Mesothelial cell of epicardium (in vitro differentiated cells): Measurements from ENCODE around the gene ZMYND10. TPM values are rescaled to one million over a fixed set of nuclear protein-coding genes. Genes with fewer than 3 reads are reported as not detected.
A peak's percentile ranks its signal among the peaks of the same experiment; 100 is the strongest.

Source experiments
- DNase-seq, 2 experiments: peaks; one replicate each; pipeline ENCODE4 v3.0.0; 2021; ENCODE audit warnings: low spot score in 2 of 2; ENCODE audit not compliant: unreplicated experiment in 2 of 2
- H3K27ac Mint-ChIP-seq: 2 replicates; pipeline ENCODE4 v1.8.0; 2021; ENCODE audit warnings: mixed read lengths
- H3K27me3 Mint-ChIP-seq: 2 replicates; pipeline ENCODE4 v1.8.0; 2021; ENCODE audit warnings: low read depth, mixed read lengths
- H3K36me3 Mint-ChIP-seq: 2 replicates; pipeline ENCODE4 v1.8.0; 2021; ENCODE audit warnings: mixed read lengths
- H3K4me1 Mint-ChIP-seq: 2 replicates; pipeline ENCODE4 v1.8.0; 2021; ENCODE audit warnings: mixed read lengths
- H3K4me3 Mint-ChIP-seq: 2 replicates; pipeline ENCODE4 v1.8.0; 2021; ENCODE audit warnings: mild to moderate bottlenecking, moderate library complexity, mixed read lengths
- H3K9me3 Mint-ChIP-seq: 2 replicates; pipeline ENCODE4 v1.8.0; 2021; ENCODE audit warnings: mixed read lengths
- total RNA-seq: library from RNA; stranded (reverse); gene quantifications from 3 replicates; pipeline ENCODE4 v1.2.1, GENCODE V29; 2021
- TF ChIP-seq, protein P1 (sequence below): fragments of 200-600 bp; sonication (generic); IDR thresholded peaks from one replicate; pipeline ENCODE4 v1.5.0; 2021; ENCODE audit warnings: antibody characterized with exemption; ENCODE audit not compliant: unreplicated experiment

The ZMYND10 gene
- total RNA-seq, 1 donor from 2014 or later: 0.83 TPM

DNA sequence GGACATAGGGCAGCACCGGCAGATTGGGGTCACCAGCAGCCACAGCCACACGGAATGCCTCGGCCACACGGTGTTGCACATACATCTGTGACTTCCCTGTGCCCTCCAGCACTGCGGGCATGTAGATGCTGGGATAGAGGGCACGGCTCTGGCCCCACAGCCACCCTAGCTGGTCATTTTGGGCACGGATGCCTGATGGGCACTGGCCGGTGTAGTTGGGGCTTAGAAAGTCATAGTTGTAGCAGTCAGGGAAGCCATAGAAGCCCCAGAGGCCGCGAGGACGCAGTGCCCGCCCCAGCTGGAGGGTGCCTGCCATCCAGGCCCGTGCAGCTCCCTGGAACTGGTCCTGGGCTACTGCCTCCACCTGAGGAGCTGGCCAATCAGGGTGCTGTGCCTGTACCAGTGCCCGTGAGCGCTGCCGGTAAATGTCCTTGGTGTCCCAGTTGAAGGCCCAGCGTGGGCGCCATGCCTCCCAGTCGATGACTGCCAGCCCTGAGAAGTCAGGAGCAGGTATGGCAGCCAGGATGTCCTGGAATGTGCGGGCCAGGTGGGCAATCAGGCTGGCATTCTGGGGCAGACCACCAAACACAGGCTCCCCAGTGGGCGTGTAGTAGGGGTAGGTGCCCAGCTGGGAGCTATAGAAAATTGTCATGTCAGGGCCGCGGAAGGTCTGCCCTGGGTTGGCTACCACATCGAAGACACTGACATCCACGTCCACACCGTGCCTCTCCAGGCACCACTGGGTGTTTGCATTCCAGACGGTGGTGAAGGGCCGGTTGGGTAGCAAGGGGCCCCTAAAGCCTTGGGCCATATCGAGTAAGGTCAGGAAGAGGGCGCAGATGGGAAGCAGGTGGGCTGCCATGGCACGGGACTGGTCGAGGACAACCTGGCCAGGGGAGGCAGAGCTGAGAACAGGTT lies 43.2 kb downstream of the ZMYND10 start:
- H3K9me3 Mint-ChIP-seq: no peaks in the 10 kb centered on the region
- H3K27ac Mint-ChIP-seq: peak overlapping the region; percentile 50
- H3K36me3 Mint-ChIP-seq: no peaks in the 10 kb centered on the region
- H3K4me3 Mint-ChIP-seq: no peak overlapping the region
- DNase-seq: no peak
- no peaks in the 10 kb centered on the region for H3K27me3 Mint-ChIP-seq
- H3K4me1 Mint-ChIP-seq: peaks cover 26% of the 10 kb centered on the region
- TF ChIP-seq, protein P1, sequence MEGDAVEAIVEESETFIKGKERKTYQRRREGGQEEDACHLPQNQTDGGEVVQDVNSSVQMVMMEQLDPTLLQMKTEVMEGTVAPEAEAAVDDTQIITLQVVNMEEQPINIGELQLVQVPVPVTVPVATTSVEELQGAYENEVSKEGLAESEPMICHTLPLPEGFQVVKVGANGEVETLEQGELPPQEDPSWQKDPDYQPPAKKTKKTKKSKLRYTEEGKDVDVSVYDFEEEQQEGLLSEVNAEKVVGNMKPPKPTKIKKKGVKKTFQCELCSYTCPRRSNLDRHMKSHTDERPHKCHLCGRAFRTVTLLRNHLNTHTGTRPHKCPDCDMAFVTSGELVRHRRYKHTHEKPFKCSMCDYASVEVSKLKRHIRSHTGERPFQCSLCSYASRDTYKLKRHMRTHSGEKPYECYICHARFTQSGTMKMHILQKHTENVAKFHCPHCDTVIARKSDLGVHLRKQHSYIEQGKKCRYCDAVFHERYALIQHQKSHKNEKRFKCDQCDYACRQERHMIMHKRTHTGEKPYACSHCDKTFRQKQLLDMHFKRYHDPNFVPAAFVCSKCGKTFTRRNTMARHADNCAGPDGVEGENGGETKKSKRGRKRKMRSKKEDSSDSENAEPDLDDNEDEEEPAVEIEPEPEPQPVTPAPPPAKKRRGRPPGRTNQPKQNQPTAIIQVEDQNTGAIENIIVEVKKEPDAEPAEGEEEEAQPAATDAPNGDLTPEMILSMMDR: no peak

DNA sequence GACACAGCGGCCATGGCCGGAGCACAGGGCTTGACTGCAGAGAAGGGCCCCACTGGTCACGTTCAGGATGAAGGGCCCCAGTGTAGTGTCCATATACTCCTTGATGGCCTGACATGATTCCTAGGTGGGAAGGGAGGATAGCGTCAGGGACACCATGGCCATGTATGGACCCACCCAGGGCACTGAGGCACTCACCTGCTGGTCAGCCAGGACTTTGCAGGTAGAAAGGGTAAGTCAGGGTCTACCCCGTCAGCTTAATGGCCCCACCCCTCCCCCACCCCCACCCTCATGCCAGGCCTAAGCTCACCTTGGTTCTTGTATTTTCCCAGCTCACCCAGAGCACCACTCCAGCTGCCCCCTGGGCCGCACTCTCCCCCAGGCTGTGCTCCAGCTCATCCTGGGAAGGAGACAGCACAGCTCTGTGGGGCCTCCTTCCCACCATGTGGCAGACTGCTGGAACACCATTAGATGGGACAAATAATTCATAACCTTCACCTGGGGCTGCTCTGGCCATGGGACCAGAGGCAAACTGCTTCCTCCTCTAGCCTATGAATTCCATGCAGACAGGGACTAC lies 44.8 kb downstream of the ZMYND10 start:
- H3K4me1 Mint-ChIP-seq: peaks cover 26% of the 10 kb centered on the region
- H3K27me3 Mint-ChIP-seq: no peaks in the 10 kb centered on the region

DNA sequence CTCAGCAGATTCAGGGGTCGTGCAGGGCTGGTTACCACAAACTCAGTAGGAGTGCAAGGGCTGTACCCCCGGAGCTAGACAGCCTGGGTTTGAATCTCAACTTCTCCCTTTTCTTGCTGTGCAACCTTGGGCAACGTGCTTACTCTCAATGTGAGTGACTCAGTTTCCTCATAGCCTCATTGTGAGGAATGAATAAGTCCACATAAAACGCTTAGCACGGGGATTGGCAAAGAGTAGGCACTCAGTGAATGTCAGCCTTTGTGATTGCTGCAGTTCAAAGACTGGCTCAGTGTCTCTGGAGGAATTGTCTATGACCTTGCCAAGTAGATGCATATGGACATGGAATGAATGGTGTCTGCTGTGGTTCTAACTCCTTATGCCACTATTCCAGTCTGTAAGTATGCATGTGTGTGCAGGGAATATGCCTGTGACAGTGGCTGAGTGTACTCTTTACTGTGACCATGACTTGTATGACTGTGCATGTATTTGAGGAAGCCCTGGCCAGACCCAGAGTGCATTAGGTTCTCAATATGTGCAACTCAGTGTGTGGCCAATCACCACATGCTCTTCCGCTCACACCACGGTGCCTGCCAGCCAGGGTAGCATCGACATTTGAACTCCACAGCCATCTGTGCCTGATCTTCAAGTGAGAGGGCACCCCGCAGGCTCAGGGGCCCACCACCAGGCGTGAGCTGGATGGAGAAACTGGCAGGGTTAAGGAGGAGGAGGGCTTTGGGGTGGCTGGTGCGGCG lies 45.4 kb downstream of the ZMYND10 start:
- H3K9me3 Mint-ChIP-seq: no peaks in the 10 kb centered on the region
- TF ChIP-seq, protein P1: no peak
- DNase-seq: no peak
- peak overlapping the region; percentile 95 for H3K4me3 Mint-ChIP-seq
- H3K4me1 Mint-ChIP-seq: peaks cover 26% of the 10 kb centered on the region
- peak overlapping the region; percentile 98 for H3K27ac Mint-ChIP-seq
- H3K36me3 Mint-ChIP-seq: no peaks in the 10 kb centered on the region
- no peaks in the 10 kb centered on the region for H3K27me3 Mint-ChIP-seq

More for the DNA sequence above, 44.8 kb downstream of the ZMYND10 start:
- Mint-ChIP-seq H3K36me3 (no peaks in the 10 kb centered on the region), H3K9me3 (no peaks in the 10 kb centered on the region), H3K4me3 (peak overlapping the region; percentile 95), H3K27ac (peak overlapping the region; percentile 98)
- TF ChIP-seq, protein P1: no peak
- no peak for DNase-seq

DNA sequence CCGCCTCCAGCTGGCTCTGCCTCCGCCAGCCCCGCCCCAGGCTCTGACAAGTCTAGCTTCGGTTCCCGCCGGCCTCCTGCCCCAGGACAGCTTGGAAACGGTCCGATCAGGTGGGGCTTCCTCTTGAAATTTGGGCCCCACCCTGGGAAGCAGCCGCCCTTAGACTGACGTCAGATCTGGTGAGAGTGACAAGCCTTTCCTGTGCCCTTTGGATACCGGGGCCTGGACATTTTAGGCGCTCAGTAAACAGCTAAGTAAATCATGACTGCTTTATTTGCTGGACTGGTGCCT lies 45.9 kb downstream of the ZMYND10 start:
- no peak for DNase-seq
- Mint-ChIP-seq H3K27ac (peak overlapping the region; percentile 98), H3K36me3 (no peaks in the 10 kb centered on the region), H3K4me1 (peaks cover 26% of the 10 kb centered on the region), H3K4me3 (peak overlapping the region; percentile 95), H3K9me3 (no peaks in the 10 kb centered on the region), H3K27me3 (no peaks in the 10 kb centered on the region)
- TF ChIP-seq, protein P1: no peak

DNA sequence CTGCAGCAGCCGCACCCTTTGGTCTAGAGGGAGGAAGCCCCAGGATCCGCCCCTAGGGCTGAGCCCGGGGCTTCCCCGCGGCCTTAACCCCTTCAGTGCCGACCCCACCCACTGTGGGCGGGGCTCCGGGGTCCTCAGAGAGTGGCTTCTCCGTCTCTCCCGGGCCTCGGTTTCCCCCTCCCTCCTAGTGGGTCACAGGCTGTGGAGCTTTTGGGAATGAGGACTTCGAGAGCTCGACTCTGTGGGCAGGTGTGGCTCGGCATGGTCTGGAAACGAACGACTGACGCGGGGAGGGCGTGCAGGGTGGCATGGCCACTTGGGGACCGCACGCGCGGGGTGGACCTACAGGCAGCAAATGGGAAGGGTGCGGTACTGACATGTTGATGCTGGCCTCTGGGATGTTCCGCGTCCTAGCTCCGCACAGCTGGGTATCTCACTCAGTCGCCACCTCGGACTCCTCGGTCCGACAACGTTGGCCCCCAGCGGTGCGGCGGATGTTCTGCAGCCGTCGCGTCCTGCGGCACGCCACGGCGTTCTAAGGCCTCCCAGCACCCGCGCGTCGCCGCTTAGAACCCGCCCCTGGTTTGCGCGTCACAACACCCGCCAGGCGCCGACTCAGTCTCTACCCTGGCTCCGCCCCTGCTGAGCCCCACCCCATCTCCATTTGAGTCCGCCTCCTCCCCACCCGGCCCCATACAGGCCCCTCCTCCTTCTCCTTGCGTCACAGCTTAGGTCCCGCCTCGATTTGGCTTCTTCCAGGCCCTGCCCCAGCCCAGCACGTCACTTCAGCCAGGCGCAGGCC lies 46.5 kb downstream of the ZMYND10 start, which contains the start of the genes HYAL3 and NAA80:
TSS of gene HYAL3 (minus strand) at position 570 of the 802 bp plus-strand sequence. CDS start 3,803 bp downstream, outside the sequence.
TSS of gene NAA80 (minus strand) at position 570 of the 802 bp plus-strand sequence. CDS start 1,942 bp downstream, outside the sequence.
- Mint-ChIP-seq H3K27me3 (no peaks in the 10 kb centered on the region), H3K27ac (peak within 1 kb of the TSS; percentile 98), H3K36me3 (no peaks in the 10 kb centered on the region), H3K4me3 (peak within 1 kb of the TSS; percentile 95), H3K9me3 (no peaks in the 10 kb centered on the region), H3K4me1 (peaks cover 26% of the 10 kb centered on the region)
- DNase-seq: peak; percentile 96 to 98
- TF ChIP-seq, protein P1: no peak
